NB4 (cell line): ENCODE data around the gene ATAD1.

Experiments used
- POLR2A ChIP-seq: IDR thresholded peaks from 2 replicates; pipeline ENCODE4 v1.6.1; 2011; ENCODE audit warnings: mild to moderate bottlenecking; ENCODE audit not compliant: insufficient read length; ENCODE audit errors: extremely low read depth
- TF ChIP-seq, protein P1 (sequence below): IDR thresholded peaks from one replicate; pipeline ENCODE4 v1.5.1; 2012; ENCODE audit warnings: low read depth, low read length
- TF ChIP-seq, protein P2 (sequence below): IDR thresholded peaks from 2 replicates; pipeline ENCODE4 v1.6.1; 2011; ENCODE audit warnings: low read depth, low read length

DNA sequence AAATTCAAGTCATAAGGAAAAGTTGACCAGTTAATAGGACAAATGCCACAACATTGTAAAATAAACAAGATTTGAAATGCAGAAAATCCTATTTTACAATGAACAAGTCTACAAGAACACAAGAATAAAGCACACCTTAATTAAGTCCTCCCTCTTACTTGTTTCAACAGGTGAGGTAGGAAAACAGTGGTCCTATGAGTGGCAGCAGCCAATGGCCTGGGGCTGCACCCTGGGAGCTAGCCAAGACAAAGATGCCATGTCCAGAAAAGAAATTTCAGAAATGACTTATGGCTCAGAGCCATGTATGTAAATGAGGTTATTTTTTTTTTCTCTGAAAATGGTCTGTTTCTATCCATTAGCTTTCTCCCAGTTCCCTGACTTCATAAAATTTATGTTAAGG is 31.0 kb upstream of the ATAD1 start:
- TF ChIP-seq, protein P1, sequence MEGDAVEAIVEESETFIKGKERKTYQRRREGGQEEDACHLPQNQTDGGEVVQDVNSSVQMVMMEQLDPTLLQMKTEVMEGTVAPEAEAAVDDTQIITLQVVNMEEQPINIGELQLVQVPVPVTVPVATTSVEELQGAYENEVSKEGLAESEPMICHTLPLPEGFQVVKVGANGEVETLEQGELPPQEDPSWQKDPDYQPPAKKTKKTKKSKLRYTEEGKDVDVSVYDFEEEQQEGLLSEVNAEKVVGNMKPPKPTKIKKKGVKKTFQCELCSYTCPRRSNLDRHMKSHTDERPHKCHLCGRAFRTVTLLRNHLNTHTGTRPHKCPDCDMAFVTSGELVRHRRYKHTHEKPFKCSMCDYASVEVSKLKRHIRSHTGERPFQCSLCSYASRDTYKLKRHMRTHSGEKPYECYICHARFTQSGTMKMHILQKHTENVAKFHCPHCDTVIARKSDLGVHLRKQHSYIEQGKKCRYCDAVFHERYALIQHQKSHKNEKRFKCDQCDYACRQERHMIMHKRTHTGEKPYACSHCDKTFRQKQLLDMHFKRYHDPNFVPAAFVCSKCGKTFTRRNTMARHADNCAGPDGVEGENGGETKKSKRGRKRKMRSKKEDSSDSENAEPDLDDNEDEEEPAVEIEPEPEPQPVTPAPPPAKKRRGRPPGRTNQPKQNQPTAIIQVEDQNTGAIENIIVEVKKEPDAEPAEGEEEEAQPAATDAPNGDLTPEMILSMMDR = no peak
- TF ChIP-seq, protein P2, sequence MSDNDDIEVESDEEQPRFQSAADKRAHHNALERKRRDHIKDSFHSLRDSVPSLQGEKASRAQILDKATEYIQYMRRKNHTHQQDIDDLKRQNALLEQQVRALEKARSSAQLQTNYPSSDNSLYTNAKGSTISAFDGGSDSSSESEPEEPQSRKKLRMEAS = no peak
- no peak for TF ChIP-seq POLR2A
